Breast epithelium (tissue), 4 donors: ENCODE data around the gene CLDND1. TPM values are rescaled to one million over a fixed set of nuclear protein-coding genes. Genes with fewer than 3 reads are reported as not detected.

Experiments used
- DNase-seq, 2 donors: peaks; one replicate each; pipeline ENCODE4 v3.0.0-alpha.2; 2019; ENCODE audit warnings: low spot score in 2 of 2
- H3K27ac ChIP-seq, 2 donors: fragments of 200-600 bp; sonication (generic) in 1 of 2; one replicate each; pipeline ENCODE4 v1.5.1; 2016 to 2019; ENCODE audit warnings: mild to moderate bottlenecking in 1 of 2
- H3K27me3 ChIP-seq, 2 donors: fragments of 200-600 bp; sonication (generic) in 1 of 2; one replicate each; pipeline versions ENCODE4 v1.5.1 to v1.6.0; 2017 to 2019; ENCODE audit warnings: control low read depth in 1 of 2, mild to moderate bottlenecking in 1 of 2
- H3K36me3 ChIP-seq: fragments of 200-600 bp; one replicate; pipeline ENCODE4 v1.5.1; 2019
- H3K4me1 ChIP-seq, 2 donors: fragments of 200-600 bp; sonication (generic); one replicate each; pipeline ENCODE4 v1.5.1; 2016 to 2019; ENCODE audit warnings: control low read depth in 1 of 2
- H3K4me3 ChIP-seq, 3 donors: fragments of 200-600 bp; sonication (generic); 1 replicate in 2 of 3; 2 replicates in 1 of 3; pipeline ENCODE4 v1.5.1; 2016 to 2019; ENCODE audit warnings: mild to moderate bottlenecking in 3 of 3, moderate library complexity in 2 of 3
- H3K9me3 ChIP-seq, 2 donors: fragments of 200-600 bp; sonication (generic) in 1 of 2; one replicate each; pipeline ENCODE4 v1.5.1; 2016 to 2019; ENCODE audit warnings: control low read depth in 1 of 2
- CTCF ChIP-seq, 3 donors: fragments of 450-650 bp; IDR thresholded peaks; one replicate each; pipeline ENCODE4 v1.5.1; 2016 to 2017; ENCODE audit warnings: antibody characterized with exemption in 3 of 3, mild to moderate bottlenecking in 3 of 3, moderate library complexity in 3 of 3
- POLR2A ChIP-seq: fragments of 450-650 bp; IDR thresholded peaks from one replicate; pipeline ENCODE4 v1.6.1; 2016; ENCODE audit warnings: antibody characterized with exemption, mild to moderate bottlenecking, moderate library complexity
- POLR2AphosphoS5 ChIP-seq, 3 donors: sonication (generic); formaldehyde crosslinking; IDR thresholded peaks; one replicate each; pipeline ENCODE4 v1.6.1; 2017; ENCODE audit warnings: antibody characterized with exemption in 3 of 3
- intact Hi-C: fragments of 100-400 bp; cut with DNase I; formaldehyde crosslinking; loops from one replicate; pipeline ENCODE4 v1.15.1; 2023; ENCODE audit warnings: low total_unique reads
- total RNA-seq, 3 donors: library from RNA; depleted of rRNA; stranded (reverse); fragments of >200 nt; gene quantifications; one replicate each; pipeline ENCODE4 v1.1.0, GENCODE V29; 2016

CLDND1 gene
- total RNA-seq, 3 donors from 2014 or later: 113 to 121 (median 114) TPM

- TF ChIP-seq POLR2AphosphoS5 (IDR thresholded peaks at IDR 0.05): no peak
- no peak for TF ChIP-seq POLR2A
- TF ChIP-seq CTCF (IDR thresholded peaks at IDR 0.05): no peak
- H3K4me1 ChIP-seq: no peaks in the 10 kb centered on the region
- intact Hi-C loops: no loop called here
- no peak for DNase-seq
- no peaks in the 10 kb centered on the region for H3K9me3 ChIP-seq
- no peak overlapping the region for H3K27ac ChIP-seq
- H3K4me3 ChIP-seq: no peak overlapping the region
- H3K36me3 ChIP-seq: no peaks in the 10 kb centered on the region
- no peaks in the 10 kb centered on the region for H3K27me3 ChIP-seq
Observed at GRCh38 chr3:98514948-98515347, 7.8 kb downstream of the CLDND1 start.

GRCh38 chr3:98513736-98514135 lies 9.0 kb downstream of the CLDND1 start:
- Histone ChIP-seq H3K36me3 (no peaks in the 10 kb centered on the region), H3K27ac (no peak overlapping the region), H3K27me3 (no peaks in the 10 kb centered on the region), H3K4me3 (no peak overlapping the region), H3K4me1 (no peaks in the 10 kb centered on the region), H3K9me3 (no peaks in the 10 kb centered on the region)
- intact Hi-C loops: no loop called here
- no peak for DNase-seq
- no peak for TF ChIP-seq CTCF (IDR thresholded peaks at IDR 0.05)
- TF ChIP-seq POLR2AphosphoS5 (IDR thresholded peaks at IDR 0.05): no peak
- no peak for TF ChIP-seq POLR2A

- Histone ChIP-seq H3K27ac (no peak overlapping the region), H3K4me1 (no peaks in the 10 kb centered on the region), H3K27me3 (no peaks in the 10 kb centered on the region), H3K4me3 (no peak overlapping the region), H3K36me3 (no peaks in the 10 kb centered on the region), H3K9me3 (no peaks in the 10 kb centered on the region)
- intact Hi-C loops: no loop called here
- TF ChIP-seq CTCF (IDR thresholded peaks at IDR 0.05) (no peak), POLR2AphosphoS5 (IDR thresholded peaks at IDR 0.05) (no peak)
- no peak for DNase-seq
Observed at GRCh38 chr3:98513091-98513511, 9.6 kb downstream of the CLDND1 start.

GRCh38 chr3:98512576-98512975 lies 10.1 kb downstream of the CLDND1 start:
- TF ChIP-seq POLR2A (no peak), POLR2AphosphoS5 (IDR thresholded peaks at IDR 0.05) (no peak), CTCF (IDR thresholded peaks at IDR 0.05) (no peak)
- H3K36me3 ChIP-seq: no peaks in the 10 kb centered on the region
- H3K9me3 ChIP-seq: no peaks in the 10 kb centered on the region
- H3K4me1 ChIP-seq: no peaks in the 10 kb centered on the region
- no peak overlapping the region for H3K4me3 ChIP-seq
- intact Hi-C loops: no loop called here
- no peaks in the 10 kb centered on the region for H3K27me3 ChIP-seq
- H3K27ac ChIP-seq: no peak overlapping the region
- DNase-seq: no peak

GRCh38 chr3:98508582-98508981 lies 14.1 kb downstream of the CLDND1 start:
- TF ChIP-seq POLR2AphosphoS5 (IDR thresholded peaks at IDR 0.05) (no peak), POLR2A (no peak), CTCF (IDR thresholded peaks at IDR 0.05) (no peak)
- H3K36me3 ChIP-seq: no peaks in the 10 kb centered on the region

More at GRCh38 chr3:98508582-98508981, 14.1 kb downstream of the CLDND1 start:
- Histone ChIP-seq H3K4me3 (no peak overlapping the region), H3K4me1 (no peaks in the 10 kb centered on the region), H3K9me3 (no peaks in the 10 kb centered on the region), H3K27me3 (no peaks in the 10 kb centered on the region), H3K27ac (no peak overlapping the region)
- intact Hi-C loops: no loop called here
- DNase-seq: no peak
